ENCODE results near the gene REEP5. TPM values are rescaled to one million over a fixed set of nuclear protein-coding genes. Genes with fewer than 3 reads are reported as not detected.

The REEP5 gene
- total and polyA plus RNA-seq, 2 of the 13 experiments (the other 11 are each of a cell fraction or from before 2014, with no cell fraction given), result 49.4 to 239 TPM

DNA sequence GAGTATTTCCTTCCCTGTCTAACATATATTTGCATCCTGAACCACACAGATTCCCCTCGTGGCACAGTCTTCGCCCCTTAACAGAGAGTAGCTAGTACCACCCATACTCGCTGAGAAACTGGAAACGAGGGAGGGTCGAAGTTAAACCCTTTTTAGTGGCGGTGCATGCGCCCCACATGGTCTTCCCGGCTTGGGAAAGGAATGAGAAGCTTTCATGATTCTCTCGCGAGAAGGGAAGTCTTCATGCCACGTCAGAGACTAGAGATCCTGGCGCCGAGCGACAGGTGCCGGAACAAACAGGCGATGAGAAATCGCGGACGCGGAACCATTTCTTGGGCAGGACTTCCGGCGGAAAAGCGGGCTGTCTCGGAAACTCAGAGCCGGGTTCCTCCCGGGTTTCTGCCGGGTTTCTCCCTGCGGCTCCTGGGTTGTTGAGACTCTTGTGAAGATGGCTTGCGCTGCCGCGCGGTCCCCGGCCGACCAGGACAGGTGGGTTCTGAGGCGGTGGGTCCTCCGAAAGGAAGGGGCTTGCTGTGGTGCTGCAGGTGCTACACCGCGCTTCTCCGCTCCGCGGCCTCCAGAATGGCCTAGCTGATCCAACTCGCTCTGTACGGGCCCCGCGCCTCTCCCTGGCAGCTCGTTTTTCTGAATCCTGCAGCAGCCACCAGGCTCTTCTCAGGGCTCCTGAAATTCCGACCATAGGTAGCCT is 60.9 kb downstream of the REEP5 start, which contains the start of gene SRP19 (continued):
- TF ChIP-seq, protein P1, sequence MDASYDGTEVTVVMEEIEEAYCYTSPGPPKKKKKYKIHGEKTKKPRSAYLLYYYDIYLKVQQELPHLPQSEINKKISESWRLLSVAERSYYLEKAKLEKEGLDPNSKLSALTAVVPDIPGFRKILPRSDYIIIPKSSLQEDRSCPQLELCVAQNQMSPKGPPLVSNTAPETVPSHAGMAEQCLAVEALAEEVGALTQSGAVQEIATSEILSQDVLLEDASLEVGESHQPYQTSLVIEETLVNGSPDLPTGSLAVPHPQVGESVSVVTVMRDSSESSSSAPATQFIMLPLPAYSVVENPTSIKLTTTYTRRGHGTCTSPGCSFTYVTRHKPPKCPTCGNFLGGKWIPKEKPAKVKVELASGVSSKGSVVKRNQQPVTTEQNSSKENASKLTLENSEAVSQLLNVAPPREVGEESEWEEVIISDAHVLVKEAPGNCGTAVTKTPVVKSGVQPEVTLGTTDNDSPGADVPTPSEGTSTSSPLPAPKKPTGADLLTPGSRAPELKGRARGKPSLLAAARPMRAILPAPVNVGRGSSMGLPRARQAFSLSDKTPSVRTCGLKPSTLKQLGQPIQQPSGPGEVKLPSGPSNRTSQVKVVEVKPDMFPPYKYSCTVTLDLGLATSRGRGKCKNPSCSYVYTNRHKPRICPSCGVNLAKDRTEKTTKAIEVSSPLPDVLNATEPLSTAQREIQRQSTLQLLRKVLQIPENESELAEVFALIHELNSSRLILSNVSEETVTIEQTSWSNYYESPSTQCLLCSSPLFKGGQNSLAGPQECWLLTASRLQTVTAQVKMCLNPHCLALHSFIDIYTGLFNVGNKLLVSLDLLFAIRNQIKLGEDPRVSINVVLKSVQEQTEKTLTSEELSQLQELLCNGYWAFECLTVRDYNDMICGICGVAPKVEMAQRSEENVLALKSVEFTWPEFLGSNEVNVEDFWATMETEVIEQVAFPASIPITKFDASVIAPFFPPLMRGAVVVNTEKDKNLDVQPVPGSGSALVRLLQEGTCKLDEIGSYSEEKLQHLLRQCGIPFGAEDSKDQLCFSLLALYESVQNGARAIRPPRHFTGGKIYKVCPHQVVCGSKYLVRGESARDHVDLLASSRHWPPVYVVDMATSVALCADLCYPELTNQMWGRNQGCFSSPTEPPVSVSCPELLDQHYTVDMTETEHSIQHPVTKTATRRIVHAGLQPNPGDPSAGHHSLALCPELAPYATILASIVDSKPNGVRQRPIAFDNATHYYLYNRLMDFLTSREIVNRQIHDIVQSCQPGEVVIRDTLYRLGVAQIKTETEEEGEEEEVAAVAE (CRISPR knock-in tag; IDR thresholded peaks at IDR 0.05; ENCODE audit: borderline replicate concordance), result peak; percentile 87; the same call in 1 of the 2 replicates
- TF ChIP-seq ZNF879 (CRISPR knock-in tag; IDR thresholded peaks at IDR 0.05) (peak; percentile 92; the same call in 1 of the 2 replicates), ZNF350 (CRISPR knock-in tag; IDR thresholded peaks at IDR 0.05; ENCODE audit: borderline replicate concordance, low read depth) (peak; percentile 75; the same call in 1 of the 2 replicates), ZNF235 (CRISPR knock-in tag; IDR thresholded peaks at IDR 0.05; ENCODE audit: borderline replicate concordance) (no peak), FIP1L1 (IDR thresholded peaks at IDR 0.05; ENCODE audit: borderline replicate concordance, insufficient read depth, low read depth, low read length) (no peak), ZFAT (CRISPR knock-in tag; conservative IDR thresholded peaks at IDR 0.05) (peak; percentile 89), ZBTB7A (CRISPR knock-in tag; IDR thresholded peaks at IDR 0.05) (peak; percentile 74), GATAD2A (CRISPR knock-in tag; IDR thresholded peaks at IDR 0.05) (peak; percentile 62), RARA (CRISPR knock-in tag; IDR thresholded peaks at IDR 0.05) (peak; percentile 54), SPEN (CRISPR knock-in tag; IDR thresholded peaks at IDR 0.05; ENCODE audit: low read depth) (peak; percentile 78), TBP (CRISPR knock-in tag; IDR thresholded peaks at IDR 0.05) (no peak), ZNF724P (CRISPR knock-in tag; IDR thresholded peaks at IDR 0.05; ENCODE audit: borderline replicate concordance) (peak; percentile 93; the same call in 1 of the 2 replicates), ZNF562 (CRISPR knock-in tag; IDR thresholded peaks at IDR 0.05; ENCODE audit: borderline replicate concordance) (peak; percentile 88), KAT8 (CRISPR knock-in tag; IDR thresholded peaks at IDR 0.05) (peak; percentile 97), JUND (CRISPR knock-in tag; IDR thresholded peaks at IDR 0.05) (peak; percentile 61; the same call in 1 of the 2 replicates), KDM2A (CRISPR knock-in tag; IDR thresholded peaks at IDR 0.05; ENCODE audit: borderline replicate concordance, low read depth) (peak; percentile 84)
- TF ChIP-seq, protein P2, sequence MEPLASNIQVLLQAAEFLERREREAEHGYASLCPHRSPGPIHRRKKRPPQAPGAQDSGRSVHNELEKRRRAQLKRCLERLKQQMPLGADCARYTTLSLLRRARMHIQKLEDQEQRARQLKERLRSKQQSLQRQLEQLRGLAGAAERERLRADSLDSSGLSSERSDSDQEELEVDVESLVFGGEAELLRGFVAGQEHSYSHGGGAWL (CRISPR knock-in tag; IDR thresholded peaks at IDR 0.05), result peak; percentile 74; the same call in 1 of the 2 replicates
- TF ChIP-seq, protein P3, sequence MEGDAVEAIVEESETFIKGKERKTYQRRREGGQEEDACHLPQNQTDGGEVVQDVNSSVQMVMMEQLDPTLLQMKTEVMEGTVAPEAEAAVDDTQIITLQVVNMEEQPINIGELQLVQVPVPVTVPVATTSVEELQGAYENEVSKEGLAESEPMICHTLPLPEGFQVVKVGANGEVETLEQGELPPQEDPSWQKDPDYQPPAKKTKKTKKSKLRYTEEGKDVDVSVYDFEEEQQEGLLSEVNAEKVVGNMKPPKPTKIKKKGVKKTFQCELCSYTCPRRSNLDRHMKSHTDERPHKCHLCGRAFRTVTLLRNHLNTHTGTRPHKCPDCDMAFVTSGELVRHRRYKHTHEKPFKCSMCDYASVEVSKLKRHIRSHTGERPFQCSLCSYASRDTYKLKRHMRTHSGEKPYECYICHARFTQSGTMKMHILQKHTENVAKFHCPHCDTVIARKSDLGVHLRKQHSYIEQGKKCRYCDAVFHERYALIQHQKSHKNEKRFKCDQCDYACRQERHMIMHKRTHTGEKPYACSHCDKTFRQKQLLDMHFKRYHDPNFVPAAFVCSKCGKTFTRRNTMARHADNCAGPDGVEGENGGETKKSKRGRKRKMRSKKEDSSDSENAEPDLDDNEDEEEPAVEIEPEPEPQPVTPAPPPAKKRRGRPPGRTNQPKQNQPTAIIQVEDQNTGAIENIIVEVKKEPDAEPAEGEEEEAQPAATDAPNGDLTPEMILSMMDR (CRISPR knock-in tag; IDR thresholded peaks at IDR 0.05), result no peak
- TF ChIP-seq, protein P4, sequence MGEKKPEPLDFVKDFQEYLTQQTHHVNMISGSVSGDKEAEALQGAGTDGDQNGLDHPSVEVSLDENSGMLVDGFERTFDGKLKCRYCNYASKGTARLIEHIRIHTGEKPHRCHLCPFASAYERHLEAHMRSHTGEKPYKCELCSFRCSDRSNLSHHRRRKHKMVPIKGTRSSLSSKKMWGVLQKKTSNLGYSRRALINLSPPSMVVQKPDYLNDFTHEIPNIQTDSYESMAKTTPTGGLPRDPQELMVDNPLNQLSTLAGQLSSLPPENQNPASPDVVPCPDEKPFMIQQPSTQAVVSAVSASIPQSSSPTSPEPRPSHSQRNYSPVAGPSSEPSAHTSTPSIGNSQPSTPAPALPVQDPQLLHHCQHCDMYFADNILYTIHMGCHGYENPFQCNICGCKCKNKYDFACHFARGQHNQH (CRISPR knock-in tag; IDR thresholded peaks at IDR 0.05), result peak; percentile 90
- TF ChIP-seq, protein P5, sequence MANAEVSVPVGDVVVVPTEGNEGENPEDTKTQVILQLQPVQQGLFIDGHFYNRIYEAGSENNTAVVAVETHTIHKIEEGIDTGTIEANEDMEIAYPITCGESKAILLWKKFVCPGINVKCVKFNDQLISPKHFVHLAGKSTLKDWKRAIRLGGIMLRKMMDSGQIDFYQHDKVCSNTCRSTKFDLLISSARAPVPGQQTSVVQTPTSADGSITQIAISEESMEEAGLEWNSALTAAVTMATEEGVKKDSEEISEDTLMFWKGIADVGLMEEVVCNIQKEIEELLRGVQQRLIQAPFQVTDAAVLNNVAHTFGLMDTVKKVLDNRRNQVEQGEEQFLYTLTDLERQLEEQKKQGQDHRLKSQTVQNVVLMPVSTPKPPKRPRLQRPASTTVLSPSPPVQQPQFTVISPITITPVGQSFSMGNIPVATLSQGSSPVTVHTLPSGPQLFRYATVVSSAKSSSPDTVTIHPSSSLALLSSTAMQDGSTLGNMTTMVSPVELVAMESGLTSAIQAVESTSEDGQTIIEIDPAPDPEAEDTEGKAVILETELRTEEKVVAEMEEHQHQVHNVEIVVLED (CRISPR knock-in tag; IDR thresholded peaks at IDR 0.05; ENCODE audit: borderline replicate concordance), result peak; percentile 72; the same call in 1 of the 2 replicates
